ENCODE data around the gene SLFNL1. TPM values are rescaled to one million over a fixed set of nuclear protein-coding genes. Genes with fewer than 3 reads are reported as not detected.

The SLFNL1 gene
- total RNA-seq, 6 experiments from 2014 or later: 0.06 to 0.27 (median 0.14) TPM; not detected in 3

GRCh38 chr1:40981691-40982448 is 39.7 kb downstream of the SLFNL1 start:
- Histone ChIP-seq H3K9me3 (no peaks in the 10 kb centered on the region), H3K27me3 (no peaks in the 10 kb centered on the region), H3K27ac (no peak overlapping the region), H3K36me3 (peaks cover 0 to 6% (median 0%) of the 10 kb centered on the region in 4 donors), H3K4me3 (no peak overlapping the region), H3K4me1 (peaks cover 0 to 47% (median 9%) of the 10 kb centered on the region in 4 donors)
- WGBS (ENCODE audit: insufficient coverage, low coverage, low lambda C conversion rate, missing lambda C conversion rate): 70% methylated on average over 11 of the region's 14 CpGs
- DNase-seq (no peak), ATAC-seq (no peak)
- intact Hi-C loops (cut with DNase I): no loop called here
- no peak for TF ChIP-seq POLR2A (IDR thresholded peaks at IDR 0.05)
- TF ChIP-seq, protein P1, sequence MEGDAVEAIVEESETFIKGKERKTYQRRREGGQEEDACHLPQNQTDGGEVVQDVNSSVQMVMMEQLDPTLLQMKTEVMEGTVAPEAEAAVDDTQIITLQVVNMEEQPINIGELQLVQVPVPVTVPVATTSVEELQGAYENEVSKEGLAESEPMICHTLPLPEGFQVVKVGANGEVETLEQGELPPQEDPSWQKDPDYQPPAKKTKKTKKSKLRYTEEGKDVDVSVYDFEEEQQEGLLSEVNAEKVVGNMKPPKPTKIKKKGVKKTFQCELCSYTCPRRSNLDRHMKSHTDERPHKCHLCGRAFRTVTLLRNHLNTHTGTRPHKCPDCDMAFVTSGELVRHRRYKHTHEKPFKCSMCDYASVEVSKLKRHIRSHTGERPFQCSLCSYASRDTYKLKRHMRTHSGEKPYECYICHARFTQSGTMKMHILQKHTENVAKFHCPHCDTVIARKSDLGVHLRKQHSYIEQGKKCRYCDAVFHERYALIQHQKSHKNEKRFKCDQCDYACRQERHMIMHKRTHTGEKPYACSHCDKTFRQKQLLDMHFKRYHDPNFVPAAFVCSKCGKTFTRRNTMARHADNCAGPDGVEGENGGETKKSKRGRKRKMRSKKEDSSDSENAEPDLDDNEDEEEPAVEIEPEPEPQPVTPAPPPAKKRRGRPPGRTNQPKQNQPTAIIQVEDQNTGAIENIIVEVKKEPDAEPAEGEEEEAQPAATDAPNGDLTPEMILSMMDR (IDR thresholded peaks at IDR 0.05): no peak

GRCh38 chr1:40980453-40981121 is 40.9 kb downstream of the SLFNL1 start:
- WGBS (ENCODE audit: insufficient coverage, low coverage, low lambda C conversion rate, missing lambda C conversion rate): 21% methylated on average over 13 of the region's 27 CpGs
- Histone ChIP-seq H3K9me3 (no peaks in the 10 kb centered on the region), H3K27me3 (no peaks in the 10 kb centered on the region), H3K36me3 (peaks cover 0 to 6% (median 0%) of the 10 kb centered on the region in 4 donors), H3K4me3 (peak overlapping the region; percentile 76 to 87 (median 81)), H3K27ac (peak overlapping the region; percentile 68 to 83 (median 73)), H3K4me1 (peaks cover 0 to 36% (median 3%) of the 10 kb centered on the region in 4 donors)
- DNase-seq (peak in 2 of 3 donors; percentile 37 to 51), ATAC-seq (peak; percentile 1 to 36 (median 14))
- TF ChIP-seq, protein P1 (IDR thresholded peaks at IDR 0.05): no peak
- peak; percentile 69 for TF ChIP-seq POLR2A (IDR thresholded peaks at IDR 0.05)
- intact Hi-C loops (cut with DNase I): no loop called here

- H3K4me1 ChIP-seq: peaks cover 0 to 30% (median under 1%) of the 10 kb centered on the region in 4 donors
- no CpG with 5 or more reads among the region's 50 CpGs for WGBS (ENCODE audit: insufficient coverage, low coverage, low lambda C conversion rate, missing lambda C conversion rate)
Measured at GRCh38 chr1:40980068-40980452, 41.5 kb downstream of the SLFNL1 start.

GRCh38 chr1:40979241-40980067 is 42.1 kb downstream of the SLFNL1 start, which contains the start of gene CTPS1:
Gene CTPS1 (plus strand): TSS chr1:40979696. CDS start chr1:40983291, 3,595 bp downstream.
- TF ChIP-seq, protein P1 (IDR thresholded peaks at IDR 0.05): no peak
- peak; percentile 87 for TF ChIP-seq POLR2A (IDR thresholded peaks at IDR 0.05)
- Histone ChIP-seq H3K27ac (peak within 1 kb of the TSS; percentile 68 to 83 (median 73)), H3K4me3 (peak within 1 kb of the TSS; percentile 76 to 87 (median 81)), H3K27me3 (no peaks in the 10 kb centered on the region), H3K9me3 (no peaks in the 10 kb centered on the region), H3K36me3 (no peaks in the 10 kb centered on the region), H3K4me1 (peaks cover 0 to 24% (median 0%) of the 10 kb centered on the region in 4 donors)
- WGBS (ENCODE audit: insufficient coverage, low coverage, low lambda C conversion rate, missing lambda C conversion rate): 0% methylated on average over 1 of the region's 96 CpGs
- ATAC-seq (peak; percentile 85 to 93 (median 90)), DNase-seq (peak; percentile 97)
- intact Hi-C loops (cut with DNase I): no loop called here

More at GRCh38 chr1:40980068-40980452, 41.5 kb downstream of the SLFNL1 start:
- Histone ChIP-seq H3K27ac (peak overlapping the region; percentile 68 to 83 (median 73)), H3K9me3 (no peaks in the 10 kb centered on the region), H3K27me3 (no peaks in the 10 kb centered on the region), H3K4me3 (peak overlapping the region; percentile 76 to 87 (median 81)), H3K36me3 (peaks cover 0 to 5% (median 0%) of the 10 kb centered on the region in 4 donors)
- intact Hi-C loops (cut with DNase I): no loop called here
- TF ChIP-seq POLR2A (IDR thresholded peaks at IDR 0.05): no peak
- TF ChIP-seq, protein P1 (IDR thresholded peaks at IDR 0.05): no peak
- no peak for DNase-seq
- peak in 3 of 4 donors; percentile 1 to 7 (median 2) for ATAC-seq
